SK-N-SH treated with all-trans-retinoic acid at 6 μM for 48 hours (cell line): ENCODE measurements around the gene SAMD3.
"Not testable (repeated sequence)": the region's sequence is repeated elsewhere in the genome, so short reads cannot be mapped to it uniquely, and the experiment has no call there.

Experiments
- ARNTL ChIP-seq: fragments of 450-650 bp; formaldehyde crosslinking; IDR thresholded peaks from 2 replicates; pipeline ENCODE4 v1.5.0; 2020; ENCODE audit warnings: low read depth, mild to moderate bottlenecking, moderate library complexity, borderline replicate concordance
- BACH2 ChIP-seq: fragments of 250-450 bp; sonication (Bioruptor Pico); IDR thresholded peaks from 2 replicates; pipeline ENCODE4 v1.9.0; 2021; ENCODE audit warnings: mild to moderate bottlenecking, borderline replicate concordance
- CREB5 ChIP-seq: fragments of 250-450 bp; sonication (Bioruptor Pico); IDR thresholded peaks from 2 replicates; pipeline ENCODE4 v1.5.1; 2020; ENCODE audit warnings: low read depth, mild to moderate bottlenecking, moderate library complexity
- CSDC2 ChIP-seq: fragments of 250-450 bp; sonication (Bioruptor Pico); IDR thresholded peaks from 2 replicates; pipeline ENCODE4 v1.5.0; 2020; ENCODE audit warnings: mild to moderate bottlenecking, moderate library complexity
- ISL1 ChIP-seq: fragments of 250-450 bp; sonication (Bioruptor Pico); IDR thresholded peaks from 2 replicates; pipeline ENCODE4 v2.1.2; 2022; ENCODE audit warnings: mild to moderate bottlenecking, moderate library complexity
- OSR1 ChIP-seq: fragments of 250-450 bp; sonication (Bioruptor Pico); IDR thresholded peaks from 2 replicates; pipeline ENCODE4 v1.8.0; 2022; ENCODE audit warnings: moderate library complexity, mild to moderate bottlenecking, inconsistent platforms
- PATZ1 ChIP-seq: fragments of 250-450 bp; sonication (Bioruptor Pico); IDR thresholded peaks from 2 replicates; pipeline ENCODE4 v1.8.0; 2020; ENCODE audit warnings: mild to moderate bottlenecking, moderate library complexity, borderline replicate concordance
- RARB ChIP-seq: fragments of 250-450 bp; sonication (Bioruptor Pico); IDR thresholded peaks from 2 replicates; pipeline ENCODE4 v1.8.0; 2021; ENCODE audit warnings: mild to moderate bottlenecking, moderate library complexity
- TCF4 ChIP-seq: fragments of 250-450 bp; sonication (Bioruptor Pico); IDR thresholded peaks from 2 replicates; pipeline ENCODE4 v1.8.0; 2021; ENCODE audit warnings: mild to moderate bottlenecking, moderate library complexity, borderline replicate concordance
- TSHZ2 ChIP-seq: fragments of 250-450 bp; sonication (Bioruptor Pico); IDR thresholded peaks from 2 replicates; pipeline ENCODE4 v1.5.0; 2020; ENCODE audit warnings: mild to moderate bottlenecking, moderate library complexity
- ZNF70 ChIP-seq: fragments of 450-650 bp; formaldehyde crosslinking; IDR thresholded peaks from 2 replicates; pipeline ENCODE4 v1.5.0; 2020; ENCODE audit warnings: mild to moderate bottlenecking, moderate library complexity
- ZNF8 ChIP-seq: fragments of 450-650 bp; formaldehyde crosslinking; IDR thresholded peaks from 2 replicates; pipeline ENCODE4 v1.5.0; 2020; ENCODE audit warnings: mild to moderate bottlenecking, moderate library complexity

- TF ChIP-seq ARNTL (CRISPR knock-in tag); OSR1; CREB5 (CRISPR knock-in tag); ISL1 (CRISPR knock-in tag); RARB (CRISPR knock-in tag); TCF4 (CRISPR knock-in tag); BACH2 (CRISPR knock-in tag); ZNF70 (CRISPR knock-in tag); TSHZ2 (CRISPR knock-in tag); ZNF8 (CRISPR knock-in tag); PATZ1 (CRISPR knock-in tag); CSDC2 (CRISPR knock-in tag): not testable (repeated sequence)
Observed at GRCh38 chr6:130261558-130261957, 38.8 kb upstream of the SAMD3 start.
